GM12873 (cell line): ENCODE data around the gene ZNF827.

ENCODE experiments used
- CTCF ChIP-seq: IDR thresholded peaks from 2 replicates; pipeline ENCODE4 v1.5.1; 2012; ENCODE audit warnings: low read depth, mild to moderate bottlenecking, moderate library complexity, low read length, control low read depth; ENCODE audit not compliant: insufficient read depth; ENCODE audit errors: missing control alignments

ZNF827 gene

GRCh38 chr4:145956288-145956890 is 17.8 kb upstream of the ZNF827 start:
- peak; percentile 82 for TF ChIP-seq CTCF

GRCh38 chr4:145954924-145955339 is 16.3 kb upstream of the ZNF827 start:
- no peak for TF ChIP-seq CTCF

- TF ChIP-seq CTCF = no peak
These were observed 13.3 kb upstream of the ZNF827 start for GRCh38 chr4:145951931-145952330.

GRCh38 chr4:145945431-145946155 is 7.0 kb upstream of the ZNF827 start:
- no peak for TF ChIP-seq CTCF

- TF ChIP-seq CTCF = no peak
These were observed 6.3 kb upstream of the ZNF827 start for GRCh38 chr4:145944886-145945285.

- TF ChIP-seq CTCF = no peak
These were observed 1.2 kb upstream of the ZNF827 start for GRCh38 chr4:145939856-145940255.

- TF ChIP-seq CTCF = no peak
These were observed 773 bp upstream of the ZNF827 start for GRCh38 chr4:145939441-145939750.
